HG03196 (cell line): ENCODE measurements around the gene PCSK5.

Source experiments
- ATAC-seq: cut with Tn5 transposase; IDR thresholded peaks from one replicate; pipeline ENCODE4 v1.9.1; 2021; ENCODE audit not compliant: unreplicated experiment

The PCSK5 gene

DNA sequence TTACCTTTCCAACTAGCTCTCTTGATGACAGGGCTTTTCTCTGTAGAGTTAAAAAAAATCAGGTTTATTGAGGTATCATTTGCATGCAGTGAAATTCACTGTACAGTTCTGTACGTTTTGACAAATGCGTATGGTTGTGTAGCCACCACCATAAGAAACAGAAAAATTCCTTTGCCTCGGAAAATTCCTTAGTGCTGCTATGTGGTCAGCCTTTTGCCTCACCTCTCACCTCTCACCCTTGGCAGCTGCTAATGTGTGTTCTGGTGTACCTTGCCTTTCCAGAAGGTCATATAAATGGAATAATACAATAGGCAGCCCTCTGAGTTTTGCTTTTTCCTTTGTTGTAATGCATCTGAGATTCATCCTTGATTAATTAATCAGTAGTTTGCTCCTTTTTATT lies 28.4 kb downstream of the PCSK5 start:
- ATAC-seq, result no peak

- ATAC-seq, result no peak
These were observed 31.1 kb downstream of the PCSK5 start for GRCh38 chr9:75921391-75922127.

- ATAC-seq, result no peak
These were observed 35.9 kb downstream of the PCSK5 start for GRCh38 chr9:75926385-75926784.

DNA sequence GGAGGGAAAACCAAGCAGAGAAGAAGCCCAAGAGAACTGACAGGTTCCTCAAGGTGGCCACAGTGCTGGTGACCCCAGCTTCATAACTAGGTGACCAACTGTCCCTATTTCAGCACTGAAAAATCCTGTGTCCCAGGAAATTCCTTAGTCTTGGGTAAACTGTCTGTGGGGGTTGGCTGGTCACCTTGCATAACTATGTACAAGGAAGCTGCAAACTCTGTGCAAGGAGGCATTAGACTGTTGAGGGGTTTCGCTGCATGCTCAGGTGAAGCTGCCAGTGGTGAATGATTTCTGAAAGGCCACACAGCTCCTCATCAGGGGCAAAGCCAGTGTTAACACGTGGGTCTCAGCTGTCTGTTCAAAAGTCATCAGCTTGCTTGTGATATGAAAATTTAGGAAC lies 36.9 kb downstream of the PCSK5 start:
- ATAC-seq, result no peak

GRCh38 chr9:75930190-75930589 lies 39.7 kb downstream of the PCSK5 start:
- no peak for ATAC-seq

DNA sequence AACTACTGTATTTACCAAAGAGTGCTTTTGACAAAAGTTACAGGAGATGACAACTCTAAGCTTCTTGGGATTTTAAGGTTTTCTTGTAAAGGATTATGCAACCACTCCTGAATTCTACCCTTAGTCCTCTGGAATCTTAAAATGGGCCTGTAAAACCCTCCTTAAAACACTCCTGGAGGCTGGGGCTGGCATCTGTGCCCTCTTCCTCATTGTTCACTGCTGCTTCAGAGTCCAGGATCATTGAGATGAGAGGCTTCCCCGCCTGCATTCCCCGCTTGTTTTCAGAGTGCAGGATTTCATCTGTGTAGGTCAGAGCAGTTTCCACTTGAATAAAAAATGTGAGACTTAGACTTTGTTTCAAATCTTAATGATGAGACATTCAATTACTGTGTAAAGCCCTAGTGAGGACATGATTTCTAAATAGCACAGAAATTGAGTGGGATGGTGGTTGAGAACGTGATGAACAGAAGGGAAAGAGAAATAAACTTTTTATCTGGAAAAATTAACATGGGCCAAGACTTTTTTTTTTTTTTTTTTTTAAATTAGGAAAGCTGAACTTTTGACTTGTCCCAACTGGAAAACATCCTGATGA lies 40.4 kb downstream of the PCSK5 start:
- no peak for ATAC-seq

DNA sequence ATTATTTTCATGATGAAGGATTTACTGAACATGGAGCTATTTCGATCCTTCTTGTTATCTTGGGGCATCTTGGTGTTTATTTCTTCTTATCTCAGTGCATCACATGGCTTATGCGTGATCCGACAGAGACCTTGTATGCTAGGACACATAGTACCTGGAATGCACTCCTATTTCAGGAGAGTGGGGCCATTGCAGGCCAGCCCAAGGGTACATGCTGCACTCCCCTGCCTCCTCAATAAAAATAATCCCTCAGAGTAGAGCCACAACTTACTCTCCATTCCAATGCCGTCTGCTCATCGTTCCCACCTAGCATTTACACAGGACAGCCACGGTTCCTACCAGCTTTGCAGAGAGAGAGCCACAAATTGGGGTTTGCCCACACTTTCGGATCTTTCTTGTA lies 43.5 kb downstream of the PCSK5 start:
- no peak for ATAC-seq

- no peak for ATAC-seq
These were observed 45.1 kb downstream of the PCSK5 start for GRCh38 chr9:75935591-75935990.

DNA sequence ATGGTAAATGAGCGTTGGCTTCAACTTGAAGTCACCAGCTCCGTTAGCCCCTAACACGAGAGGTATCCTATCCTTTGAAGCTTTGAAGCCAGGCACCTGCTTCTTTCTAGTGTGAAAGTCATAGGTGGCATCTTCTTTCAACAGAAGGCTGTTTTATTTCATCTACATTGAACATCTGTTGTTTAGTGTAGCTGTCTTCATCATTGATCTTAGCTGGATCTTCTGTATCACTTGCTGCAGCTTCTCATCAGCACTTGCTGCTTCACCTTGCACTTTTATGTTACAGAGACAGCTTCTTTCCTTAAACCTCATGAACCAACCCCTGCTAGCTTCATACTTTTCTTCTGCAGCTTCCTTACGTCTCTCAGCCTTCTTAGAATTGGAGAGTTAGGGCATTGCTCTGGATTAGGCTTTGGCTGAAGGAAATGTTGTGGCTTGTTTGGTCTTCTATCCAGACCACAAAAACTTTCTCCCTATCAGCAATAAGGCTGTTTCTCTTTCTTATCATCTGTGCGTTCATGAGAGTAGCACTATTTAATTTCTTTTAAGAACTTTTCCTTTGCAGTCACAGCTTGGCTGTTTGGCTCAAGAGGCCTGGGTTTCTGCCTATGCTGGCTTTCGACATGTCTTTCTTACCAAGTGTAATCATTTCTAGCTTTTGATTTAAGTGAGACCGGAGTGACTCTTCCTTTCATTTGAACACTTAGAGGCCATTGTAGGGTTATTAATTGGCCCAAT lies 47.2 kb downstream of the PCSK5 start:
- ATAC-seq, result no peak

- ATAC-seq, result no peak
These were observed 48.5 kb downstream of the PCSK5 start for GRCh38 chr9:75938946-75939345.

GRCh38 chr9:75939536-75940111 lies 49.2 kb downstream of the PCSK5 start:
- no peak for ATAC-seq

DNA sequence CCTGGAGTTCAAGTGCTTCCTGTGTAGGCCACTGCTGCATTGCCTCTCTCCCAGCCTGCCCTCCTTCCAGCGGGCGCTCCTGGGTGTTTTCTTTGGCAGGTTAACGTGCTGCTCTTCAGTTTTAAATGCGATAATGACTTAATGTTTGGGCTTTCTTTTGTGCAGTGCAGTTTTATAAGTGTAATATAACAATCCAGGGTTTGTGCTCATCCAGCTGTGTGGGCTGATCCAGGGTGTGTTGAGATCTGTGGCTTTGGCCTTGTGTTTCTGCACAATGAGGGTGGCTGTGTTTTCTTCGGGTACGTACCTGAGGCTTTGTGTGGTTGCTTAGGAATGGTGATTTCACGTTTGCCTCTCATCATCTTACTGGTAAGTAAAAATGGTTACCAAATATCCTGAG lies 50.6 kb downstream of the PCSK5 start:
- no peak for ATAC-seq

DNA sequence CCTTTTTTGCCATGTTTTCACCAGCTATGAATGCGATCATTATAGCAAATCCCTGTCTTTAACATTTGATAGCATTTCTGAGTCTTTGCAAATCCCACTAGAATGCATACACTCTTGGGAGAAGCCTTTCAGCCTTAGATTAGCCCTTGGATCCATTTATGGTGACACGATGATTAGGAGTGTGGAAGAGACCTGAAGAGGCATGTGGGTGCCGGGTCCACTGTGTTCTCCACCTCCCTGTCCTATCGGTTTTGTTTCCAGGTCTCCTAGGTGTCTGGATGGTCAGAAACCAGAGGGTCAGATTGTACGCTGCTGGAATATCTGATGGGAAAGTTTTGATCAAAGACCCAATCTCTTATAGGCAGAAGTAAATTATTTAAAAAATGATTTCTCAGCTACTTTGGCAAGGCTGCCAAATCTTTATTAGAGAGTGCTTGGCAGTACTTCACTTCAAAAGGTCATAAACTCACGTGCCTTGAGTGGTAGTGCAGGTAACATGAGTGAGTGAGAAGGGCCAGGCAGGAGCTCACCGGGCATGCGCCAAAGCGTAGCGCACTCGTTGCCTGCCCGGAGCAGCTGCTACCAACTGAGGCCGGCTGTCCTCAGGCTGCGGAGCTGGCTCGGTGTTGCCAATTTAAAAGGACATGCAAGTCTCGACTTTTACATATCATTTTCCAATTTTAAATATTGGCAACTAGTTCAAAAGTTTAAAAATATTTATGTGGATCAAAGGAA lies 51.3 kb downstream of the PCSK5 start:
- no peak for ATAC-seq

DNA sequence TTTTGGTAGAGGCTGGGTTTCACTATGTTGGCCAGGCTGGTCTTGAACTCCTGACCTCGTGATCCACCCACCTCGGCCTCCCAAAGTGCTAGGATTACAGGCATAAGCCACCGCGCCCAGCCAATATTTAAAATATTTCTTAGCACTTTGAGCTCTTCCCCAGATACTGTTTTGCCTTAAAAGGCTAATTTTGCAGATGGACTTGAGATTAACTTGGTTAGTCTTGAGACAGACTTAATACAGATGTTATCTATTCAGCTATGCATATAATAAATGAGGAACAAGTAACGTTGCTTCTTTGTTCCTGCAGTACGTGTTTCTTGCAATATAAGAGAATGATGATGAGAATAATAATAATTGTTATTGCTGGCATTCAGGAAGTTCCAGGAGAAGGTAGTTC lies 56.3 kb downstream of the PCSK5 start:
- no peak for ATAC-seq

GRCh38 chr9:75947233-75947632 lies 56.8 kb downstream of the PCSK5 start:
- ATAC-seq, result no peak

GRCh38 chr9:75950998-75951397 lies 60.5 kb downstream of the PCSK5 start:
- no peak for ATAC-seq

DNA sequence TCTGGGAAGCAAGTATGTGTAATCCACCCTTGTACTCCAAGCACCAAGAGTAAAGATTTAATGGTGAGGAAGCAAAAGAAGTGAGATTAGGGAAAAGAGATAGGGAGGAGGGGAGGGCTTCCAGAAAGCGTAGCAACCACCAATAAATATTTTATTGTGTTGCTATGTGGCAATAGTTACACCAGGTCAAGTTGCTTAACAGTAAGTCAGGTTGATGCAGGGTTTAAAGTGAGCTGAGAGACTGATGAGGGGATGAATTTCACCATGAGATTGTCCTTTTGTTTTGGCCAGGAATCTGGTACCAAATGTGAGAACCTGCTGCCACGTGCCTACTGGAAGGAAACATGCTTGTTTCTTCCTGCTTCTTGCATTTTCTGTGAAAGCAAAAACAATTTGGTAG lies 62.7 kb downstream of the PCSK5 start:
- ATAC-seq, result no peak

DNA sequence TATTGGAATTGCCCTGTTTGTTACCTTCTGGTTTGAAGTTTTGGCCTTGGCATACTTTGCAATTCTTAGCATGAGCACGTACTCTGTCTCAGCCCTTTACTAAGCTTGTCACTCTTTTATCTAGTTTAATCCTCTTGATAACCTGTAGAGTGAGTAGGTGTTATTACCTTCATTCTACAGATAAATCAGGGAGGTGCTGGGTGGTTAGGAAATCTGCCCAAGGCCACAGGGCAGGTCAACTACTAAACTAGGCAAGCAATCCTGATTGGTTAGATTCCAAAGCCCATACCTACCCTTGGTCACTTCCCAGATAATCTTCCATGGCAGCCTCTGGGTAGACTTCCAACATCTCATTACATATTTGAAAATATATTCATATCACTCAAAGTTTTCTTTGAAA lies 65.7 kb downstream of the PCSK5 start:
- no peak for ATAC-seq

DNA sequence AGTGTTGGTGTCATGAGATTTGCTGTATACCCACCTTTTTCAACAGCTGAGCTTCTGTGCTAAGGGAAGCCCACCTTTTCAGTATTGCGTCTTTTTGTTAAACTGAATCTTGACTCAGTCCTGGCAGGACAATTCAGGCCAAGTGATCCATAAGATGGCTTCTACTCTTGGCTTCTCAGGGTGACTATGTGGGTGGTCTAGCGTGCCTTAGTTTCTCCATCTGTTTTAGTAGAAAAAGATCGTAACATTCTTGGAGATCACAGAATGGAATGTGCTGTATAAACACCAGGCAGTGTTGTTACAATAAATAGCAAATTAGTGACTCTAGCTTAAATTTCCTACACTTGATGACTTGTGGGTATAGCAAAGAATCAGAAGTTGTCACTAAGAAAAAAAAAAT lies 66.6 kb downstream of the PCSK5 start:
- no peak for ATAC-seq

DNA sequence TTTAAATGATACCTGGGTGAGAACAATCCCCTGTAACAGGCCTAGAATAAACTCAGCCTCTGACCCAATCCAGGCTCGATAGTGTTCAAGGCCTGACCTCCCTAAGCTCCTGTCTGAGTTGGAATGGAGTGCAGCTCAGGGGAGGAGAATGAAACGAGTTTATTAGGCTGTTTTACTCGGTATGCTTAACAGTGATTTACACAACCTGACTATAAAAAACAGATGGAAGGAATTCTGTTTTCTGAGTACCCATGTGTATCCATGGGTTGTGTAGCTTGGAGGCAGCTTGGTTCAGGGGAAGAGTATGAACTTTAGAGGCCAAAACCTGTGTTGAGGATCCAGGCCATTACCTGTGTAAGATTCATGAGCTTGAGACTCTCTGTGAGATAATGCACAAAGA lies 67.8 kb downstream of the PCSK5 start:
- no peak for ATAC-seq

DNA sequence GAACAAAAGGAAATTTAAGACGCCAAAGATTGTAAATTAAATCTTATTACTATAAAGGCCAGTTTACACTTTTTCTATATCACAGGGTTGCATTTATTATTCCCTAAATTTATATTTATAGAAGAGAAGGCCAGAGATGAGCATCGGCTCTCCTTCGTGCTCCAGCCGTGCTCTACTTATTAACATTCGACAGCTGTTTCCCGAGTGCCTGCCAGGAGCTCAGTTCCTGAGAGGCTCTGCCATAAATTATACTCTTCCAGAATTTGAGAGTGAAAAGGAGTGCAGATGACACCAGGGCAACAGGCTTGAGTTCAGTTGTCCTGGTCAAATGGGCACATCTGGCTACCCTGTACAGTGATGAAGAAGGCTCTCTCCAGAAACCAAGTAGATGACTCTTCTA lies 70.1 kb downstream of the PCSK5 start:
- ATAC-seq, result no peak
